Fibroblast of mammary gland (primary cell): ENCODE data around the gene C1RL.

ENCODE experiments used
- DNase-seq: peaks from one replicate; pipeline ENCODE4 v3.0.0-alpha.2; 2010; ENCODE audit warnings: low read depth
- H3K4me3 ChIP-seq: 2 replicates; pipeline ENCODE4 v1.5.1; 2011; ENCODE audit warnings: low read depth, mild to moderate bottlenecking, low read length, moderate library complexity; ENCODE audit not compliant: control insufficient read depth
- CTCF ChIP-seq: conservative IDR thresholded peaks from 2 replicates; pipeline ENCODE4 v1.5.1; 2011; ENCODE audit warnings: low read depth, low read length, inconsistent platforms; ENCODE audit not compliant: control insufficient read depth, insufficient read depth

Gene C1RL

GRCh38 chr12:7152818-7153217 is 43.8 kb upstream of the C1RL start:
- TF ChIP-seq CTCF = no peak
- DNase-seq = no peak
- no peak overlapping the region for H3K4me3 ChIP-seq

- DNase-seq = no peak
- no peak overlapping the region for H3K4me3 ChIP-seq
- TF ChIP-seq CTCF = no peak
Measured at GRCh38 chr12:7151532-7151931, 42.5 kb upstream of the C1RL start.

- H3K4me3 ChIP-seq = no peak overlapping the region
- no peak for TF ChIP-seq CTCF
- DNase-seq = no peak
Measured at GRCh38 chr12:7150841-7151240, 41.8 kb upstream of the C1RL start.

GRCh38 chr12:7150356-7150755 is 41.3 kb upstream of the C1RL start:
- DNase-seq = no peak
- no peak for TF ChIP-seq CTCF
- H3K4me3 ChIP-seq = no peak overlapping the region

GRCh38 chr12:7146906-7147305 is 37.9 kb upstream of the C1RL start:
- no peak for TF ChIP-seq CTCF
- H3K4me3 ChIP-seq = no peak overlapping the region
- no peak for DNase-seq

- DNase-seq = no peak
- TF ChIP-seq CTCF = no peak
- H3K4me3 ChIP-seq = no peak overlapping the region
Measured at GRCh38 chr12:7146228-7146627, 37.2 kb upstream of the C1RL start.

- no peak overlapping the region for H3K4me3 ChIP-seq
- DNase-seq = no peak
- TF ChIP-seq CTCF = no peak
Measured at GRCh38 chr12:7145671-7146070, 36.7 kb upstream of the C1RL start.
